Astrocyte (in vitro differentiated cells and primary cell): ENCODE measurements around the gene CDK6. TPM values are rescaled to one million over a fixed set of nuclear protein-coding genes. Genes with fewer than 3 reads are reported as not detected.

Source experiments
- DNase-seq: peaks from one replicate; pipeline ENCODE4 v3.0.0-alpha.2; 2010; ENCODE audit warnings: low read depth
- FAIRE-seq: peaks from 2 replicates; lab custom pipeline; 2011; peaks lifted over from hg19 to GRCh38; lab: Jason Lieb, UNC
- H2AFZ ChIP-seq: 2 replicates; pipeline ENCODE4 v1.6.0; 2012; ENCODE audit warnings: low read depth, low read length, inconsistent platforms
- H3K27ac ChIP-seq: 2 replicates; pipeline ENCODE4 v1.5.1; 2011; ENCODE audit warnings: low read depth, low read length, inconsistent platforms
- H3K27me3 ChIP-seq: 2 replicates; pipeline ENCODE4 v1.6.0; 2011; ENCODE audit warnings: low read length, inconsistent platforms; ENCODE audit not compliant: insufficient read depth
- H3K36me3 ChIP-seq: 2 replicates; pipeline ENCODE4 v1.5.1; 2011; ENCODE audit warnings: low read length, inconsistent platforms; ENCODE audit not compliant: insufficient read depth
- H3K4me1 ChIP-seq: 2 replicates; pipeline ENCODE4 v1.5.1; 2011; ENCODE audit warnings: low read length, inconsistent platforms; ENCODE audit not compliant: insufficient read depth
- H3K4me2 ChIP-seq: 2 replicates; pipeline ENCODE4 v1.6.0; 2012; ENCODE audit warnings: low read length, inconsistent platforms
- H3K4me3 ChIP-seq: 2 replicates; pipeline ENCODE4 v1.5.1; 2011; ENCODE audit warnings: low read depth, mild to moderate bottlenecking, low read length, inconsistent platforms; ENCODE audit not compliant: insufficient read depth
- H3K79me2 ChIP-seq: 2 replicates; pipeline ENCODE4 v1.6.0; 2012; ENCODE audit warnings: mild to moderate bottlenecking, low read length, inconsistent platforms; ENCODE audit not compliant: insufficient read depth
- H3K9ac ChIP-seq: 2 replicates; pipeline ENCODE4 v1.6.0; 2012; ENCODE audit warnings: mild to moderate bottlenecking, low read length, inconsistent platforms
- H3K9me3 ChIP-seq: 2 replicates; pipeline ENCODE4 v1.5.1; 2012; ENCODE audit warnings: low read depth, mild to moderate bottlenecking, low read length, inconsistent platforms; ENCODE audit not compliant: insufficient read depth
- H4K20me1 ChIP-seq: 2 replicates; pipeline ENCODE4 v1.6.0; 2012; ENCODE audit warnings: low read length, inconsistent platforms; ENCODE audit not compliant: insufficient read depth
- H3K27ac Mint-ChIP-seq: one replicate; pipeline ENCODE4 v1.8.0; 2021; ENCODE audit warnings: mild to moderate bottlenecking, mixed read lengths; ENCODE audit not compliant: unreplicated experiment
- H3K27me3 Mint-ChIP-seq: one replicate; pipeline ENCODE4 v1.8.0; 2021; ENCODE audit warnings: low read depth, mixed read lengths; ENCODE audit not compliant: unreplicated experiment
- H3K36me3 Mint-ChIP-seq: one replicate; pipeline ENCODE4 v1.8.0; 2021; ENCODE audit warnings: low read depth, mixed read lengths; ENCODE audit not compliant: unreplicated experiment
- H3K4me1 Mint-ChIP-seq: one replicate; pipeline ENCODE4 v1.8.0; 2021; ENCODE audit warnings: low read depth, mixed read lengths; ENCODE audit not compliant: unreplicated experiment
- H3K4me3 Mint-ChIP-seq: one replicate; pipeline ENCODE4 v1.8.0; 2021; ENCODE audit warnings: mild to moderate bottlenecking, moderate library complexity, mixed read lengths; ENCODE audit not compliant: unreplicated experiment
- H3K9me3 Mint-ChIP-seq: one replicate; pipeline ENCODE4 v1.8.0; 2021; ENCODE audit warnings: mild to moderate bottlenecking, mixed read lengths; ENCODE audit not compliant: unreplicated experiment
- CTCF ChIP-seq: IDR thresholded peaks from 2 replicates; pipeline ENCODE4 v1.5.1; 2011; ENCODE audit warnings: low read depth, mild to moderate bottlenecking, inconsistent platforms, low read length, moderate library complexity; ENCODE audit not compliant: insufficient read depth
- EZH2 ChIP-seq: IDR thresholded peaks from 2 replicates; pipeline ENCODE4 v1.6.1; 2012; ENCODE audit warnings: mild to moderate bottlenecking, low read length, inconsistent platforms; ENCODE audit not compliant: insufficient read depth
- total RNA-seq: library from RNA; stranded (reverse); gene quantifications from 2 replicates; pipeline ENCODE4 v1.2.1, GENCODE V29; 2021

The CDK6 gene
- total RNA-seq, 1 donor from 2014 or later, result 160 TPM

- Mint-ChIP-seq H3K4me1 (peaks cover 34% of the 10 kb centered on the region), H3K36me3 (peaks cover 8% of the 10 kb centered on the region), H3K27ac (no peak overlapping the region), H3K27me3 (no peaks in the 10 kb centered on the region), H3K4me3 (no peak overlapping the region), H3K9me3 (no peaks in the 10 kb centered on the region)
- Histone ChIP-seq H3K4me3 (no peak overlapping the region), H3K79me2 (peaks cover 97% of the 10 kb centered on the region), H4K20me1 (peaks cover 39% of the 10 kb centered on the region), H2AFZ (no peak overlapping the region), H3K9ac (no peak overlapping the region), H3K4me1 (peaks cover 25% of the 10 kb centered on the region), H3K4me2 (peak overlapping the region; percentile 23), H3K27me3 (no peaks in the 10 kb centered on the region), H3K9me3 (no peaks in the 10 kb centered on the region), H3K36me3 (no peaks in the 10 kb centered on the region), H3K27ac (no peak overlapping the region)
- peak; percentile 81 for DNase-seq
- TF ChIP-seq EZH2, result no peak
- no peak for TF ChIP-seq CTCF
- no peak for FAIRE-seq
Measured at GRCh38 chr7:92735707-92736106, 100.7 kb downstream of the CDK6 start.

- Histone ChIP-seq H3K4me3 (no peak overlapping the region), H3K9ac (no peak overlapping the region), H4K20me1 (peaks cover 30% of the 10 kb centered on the region), H3K27ac (peak overlapping the region; percentile 53), H3K36me3 (no peaks in the 10 kb centered on the region), H3K4me2 (peak overlapping the region; percentile 42), H2AFZ (no peak overlapping the region), H3K4me1 (peaks cover 19% of the 10 kb centered on the region), H3K79me2 (peaks cover 97% of the 10 kb centered on the region), H3K27me3 (no peaks in the 10 kb centered on the region), H3K9me3 (no peaks in the 10 kb centered on the region)
- no peak for TF ChIP-seq CTCF
- TF ChIP-seq EZH2, result no peak
- DNase-seq, result no peak
- Mint-ChIP-seq H3K9me3 (no peaks in the 10 kb centered on the region), H3K4me1 (peaks cover 18% of the 10 kb centered on the region), H3K4me3 (no peak overlapping the region), H3K27ac (no peak overlapping the region), H3K36me3 (peaks cover 13% of the 10 kb centered on the region), H3K27me3 (no peaks in the 10 kb centered on the region)
- no peak for FAIRE-seq
Measured at GRCh38 chr7:92732316-92733036, 103.9 kb downstream of the CDK6 start.
